Hair follicle dermal papilla cell (primary cell): ENCODE results near the gene SLC17A1. TPM values are rescaled to one million over a fixed set of nuclear protein-coding genes. Genes with fewer than 3 reads are reported as not detected.

ENCODE experiments used
- total RNA-seq: library from RNA; depleted of rRNA; stranded (reverse); fragments of >200 nt; gene quantifications from 2 replicates; pipeline ENCODE4 v1.2.3, GENCODE V29; 2012

Gene SLC17A1, protein sequence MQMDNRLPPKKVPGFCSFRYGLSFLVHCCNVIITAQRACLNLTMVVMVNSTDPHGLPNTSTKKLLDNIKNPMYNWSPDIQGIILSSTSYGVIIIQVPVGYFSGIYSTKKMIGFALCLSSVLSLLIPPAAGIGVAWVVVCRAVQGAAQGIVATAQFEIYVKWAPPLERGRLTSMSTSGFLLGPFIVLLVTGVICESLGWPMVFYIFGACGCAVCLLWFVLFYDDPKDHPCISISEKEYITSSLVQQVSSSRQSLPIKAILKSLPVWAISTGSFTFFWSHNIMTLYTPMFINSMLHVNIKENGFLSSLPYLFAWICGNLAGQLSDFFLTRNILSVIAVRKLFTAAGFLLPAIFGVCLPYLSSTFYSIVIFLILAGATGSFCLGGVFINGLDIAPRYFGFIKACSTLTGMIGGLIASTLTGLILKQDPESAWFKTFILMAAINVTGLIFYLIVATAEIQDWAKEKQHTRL
- not detected in 2 replicates for total RNA-seq

DNA sequence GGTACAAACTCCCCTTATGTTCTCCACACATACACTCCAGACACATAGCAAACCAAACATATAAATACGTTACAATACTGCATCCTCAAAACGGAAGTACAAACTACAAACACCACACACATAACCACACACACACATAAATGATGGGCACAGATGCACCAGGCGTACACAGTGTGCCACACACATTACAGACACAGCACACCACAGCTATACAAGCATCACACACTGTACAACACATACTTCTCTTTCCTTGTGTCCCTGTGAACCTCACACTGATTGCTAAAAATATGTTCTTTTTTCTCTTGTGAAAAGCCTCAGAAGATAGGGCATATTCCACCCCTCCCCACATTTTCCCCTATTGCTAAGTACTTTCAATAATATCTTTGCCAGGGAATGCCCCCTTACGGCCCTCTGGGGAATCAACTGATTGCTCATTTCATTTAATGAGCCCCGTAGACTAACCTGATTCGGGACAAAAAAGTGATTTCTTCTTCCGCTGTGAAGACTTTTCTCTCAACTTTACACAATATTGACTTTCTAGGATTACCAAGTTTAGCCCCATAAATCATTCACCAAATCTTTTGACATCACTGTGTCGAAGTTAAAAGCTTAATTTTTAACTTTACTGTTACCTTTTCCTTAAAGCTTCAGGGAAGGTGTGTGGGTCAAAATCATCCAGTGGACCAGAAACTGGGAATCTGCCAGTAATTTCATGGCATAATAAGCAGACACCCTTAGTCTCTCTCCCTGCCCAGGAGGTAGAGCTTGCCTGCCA is at the start of gene SLC17A1:
TSS of gene SLC17A1 (minus strand) at position 521 of the 775 bp plus-strand sequence. CDS start 1,495 bp downstream, outside the sequence.

GRCh38 chr6:25874118-25874517 is 42.3 kb upstream of the SLC17A1 start, which contains the start of gene SLC17A3:
SLC17A3 (minus strand) TSS chr6:25874243; CDS start chr6:25868387, 5,856 bp downstream.

DNA sequence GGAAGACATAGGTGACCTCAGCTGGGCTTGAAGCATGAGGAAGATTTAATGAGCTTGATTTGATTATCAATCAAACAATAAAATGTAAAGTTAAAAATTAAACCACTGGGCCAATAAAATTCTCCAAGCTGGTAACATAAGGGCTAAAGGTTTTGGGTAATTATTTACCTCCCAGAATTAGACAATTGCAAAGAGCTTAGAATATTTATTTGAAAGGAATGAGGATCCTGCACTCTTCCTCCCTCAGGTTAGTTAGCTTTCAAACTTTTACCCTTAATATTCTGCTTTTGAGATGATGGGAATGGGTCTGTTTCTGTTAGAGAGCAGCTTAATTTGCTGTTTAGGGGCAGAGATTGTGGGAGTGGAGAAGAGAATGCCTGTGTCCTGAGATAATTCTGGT is 77.3 kb downstream of the SLC17A1 start, which contains the start of gene SLC17A4:
TSS of gene SLC17A4 (plus strand) at position 208 of the 400 bp plus-strand sequence. CDS start 7,221 bp downstream, outside the sequence.

Other genes with a start within 250 kb of the SLC17A1 start
- not detected in 2 replicates for gene SCGN, start 179.8 kb downstream of the SLC17A1 start, total RNA-seq
- gene SLC17A4, start 77.3 kb downstream of the SLC17A1 start, total RNA-seq, result not detected in 2 replicates
- gene SLC17A3, start 42.2 kb upstream of the SLC17A1 start, total RNA-seq, result not detected in 2 replicates
- not detected in 2 replicates for gene SLC17A2, start 98.6 kb upstream of the SLC17A1 start, total RNA-seq
- 10.6 and 11.4 TPM in 2 replicates for gene TRIM38, start 130.8 kb upstream of the SLC17A1 start, total RNA-seq